Vagina (tissue), 2 donors: ENCODE data around the gene ANKRD35. TPM values are rescaled to one million over a fixed set of nuclear protein-coding genes. Genes with fewer than 3 reads are reported as not detected.

Experiments used
- DNase-seq, 2 donors: peaks; one replicate each; pipeline ENCODE4 v3.0.0-alpha.2; 2017; ENCODE audit errors: extremely low spot score in 2 of 2
- H3K27ac ChIP-seq: fragments of 200-600 bp; sonication (generic); one replicate; pipeline ENCODE4 v1.5.1; 2019
- H3K27me3 ChIP-seq: fragments of 200-600 bp; sonication (generic); one replicate; pipeline ENCODE4 v1.5.1; 2019
- H3K36me3 ChIP-seq, 2 donors: fragments of 200-600 bp; sonication (generic); one replicate each; pipeline ENCODE4 v1.5.1; 2017 to 2019
- H3K4me1 ChIP-seq: fragments of 200-600 bp; sonication (generic); one replicate; pipeline ENCODE4 v1.5.1; 2019
- H3K4me3 ChIP-seq, 2 donors: fragments of 200-600 bp; sonication (generic); 1 replicate in 1 of 2; 2 replicates in 1 of 2; pipeline ENCODE4 v1.5.1; 2016 to 2019
- H3K9me3 ChIP-seq: fragments of 200-600 bp; sonication (generic); one replicate; pipeline ENCODE4 v1.5.1; 2019
- CTCF ChIP-seq, 3 experiments: fragments of 450-650 bp in 2 of 3; fragments of 200-600 bp in 1 of 3; sonication (generic) in 1 of 3; IDR thresholded peaks; one replicate each; pipeline ENCODE4 v1.5.1; 2017 to 2019; ENCODE audit warnings: antibody characterized with exemption in 3 of 3, mild to moderate bottlenecking in 2 of 3, moderate library complexity in 2 of 3
- POLR2A ChIP-seq, 2 donors: fragments of 450-650 bp; IDR thresholded peaks; one replicate each; pipeline ENCODE4 v1.6.1; 2017; ENCODE audit warnings: antibody characterized with exemption in 2 of 2, mild to moderate bottlenecking in 2 of 2, moderate library complexity in 2 of 2
- POLR2AphosphoS5 ChIP-seq, 2 donors: sonication (generic); formaldehyde crosslinking; IDR thresholded peaks; one replicate each; pipeline ENCODE4 v1.9.0; 2017; ENCODE audit warnings: antibody characterized with exemption in 2 of 2, mild to moderate bottlenecking in 2 of 2, low read depth in 1 of 2; ENCODE audit not compliant: insufficient read depth in 1 of 2
- intact Hi-C: fragments of 100-400 bp; cut with DNase I; formaldehyde crosslinking; loops from one replicate; pipeline ENCODE4 v1.15.1; 2023
- total RNA-seq: library from RNA; depleted of rRNA; stranded (reverse); fragments of >200 nt; gene quantifications from one replicate; pipeline ENCODE4 v1.2.3, GENCODE V29; 2016

The ANKRD35 gene
- total RNA-seq, 1 donor from 2014 or later: 17.9 TPM

- Histone ChIP-seq H3K4me1 (peaks cover 31% of the 10 kb centered on the region), H3K36me3 (peaks cover 0 to 38% of the 10 kb centered on the region in 2 donors), H3K27ac (no peak overlapping the region), H3K9me3 (no peaks in the 10 kb centered on the region), H3K27me3 (no peaks in the 10 kb centered on the region), H3K4me3 (no peak overlapping the region)
- intact Hi-C loops: loop anchor here (5.0 to 10.0 kb wide), 3 partner anchors 46 to 98 kb away; partner anchors contain the start of genes ANKRD34A, PIAS3 and POLR3GL
- TF ChIP-seq POLR2A (IDR thresholded peaks at IDR 0.05) (no peak), CTCF (IDR thresholded peaks at IDR 0.05) (no peak), POLR2AphosphoS5 (IDR thresholded peaks at IDR 0.05; ENCODE audit: insufficient read depth in 1 of 2, low read depth in 1 of 2) (no peak)
- DNase-seq: no peak
Measured at GRCh38 chr1:145916745-145917144, 31.1 kb upstream of the ANKRD35 start.

DNA sequence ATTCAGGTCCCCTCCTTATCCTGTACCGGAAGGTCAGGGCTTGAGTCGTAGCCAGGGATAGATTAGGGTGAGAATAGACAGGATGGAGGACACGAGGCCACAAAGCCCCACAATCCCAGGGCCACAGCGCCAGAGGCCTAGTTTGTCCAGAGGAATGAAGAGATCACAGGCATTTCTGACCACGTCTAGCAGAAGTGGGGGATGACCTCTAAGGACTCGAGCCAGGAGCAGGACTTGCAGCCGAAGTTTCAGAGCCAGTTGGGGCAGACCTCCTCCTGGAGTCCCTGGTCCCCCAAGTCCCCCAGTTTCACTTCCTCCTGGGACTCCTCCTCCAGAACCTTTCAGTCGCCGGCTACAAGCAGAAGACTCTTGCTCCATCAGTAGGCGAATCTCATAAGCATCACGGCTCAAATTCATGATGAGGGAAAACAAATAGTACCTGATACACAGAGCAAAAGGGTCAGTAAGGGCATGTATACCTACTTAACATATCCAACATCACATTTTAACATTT is 26.5 kb upstream of the ANKRD35 start:
- no peaks in the 10 kb centered on the region for H3K27me3 ChIP-seq
- DNase-seq: no peak
- peaks cover 10% of the 10 kb centered on the region for H3K4me1 ChIP-seq
- H3K36me3 ChIP-seq: peaks cover 0 to 48% of the 10 kb centered on the region in 2 donors
- H3K4me3 ChIP-seq: no peak overlapping the region
- TF ChIP-seq CTCF (IDR thresholded peaks at IDR 0.05) (no peak), POLR2A (IDR thresholded peaks at IDR 0.05) (no peak), POLR2AphosphoS5 (IDR thresholded peaks at IDR 0.05; ENCODE audit: insufficient read depth in 1 of 2, low read depth in 1 of 2) (no peak)
- H3K9me3 ChIP-seq: no peaks in the 10 kb centered on the region
- no peak overlapping the region for H3K27ac ChIP-seq
- intact Hi-C loops: loop anchor here (10.0 kb wide), 2 partner anchors 57 to 103 kb away; partner anchors contain the start of gene PIAS3

GRCh38 chr1:145908653-145909052 is 23.0 kb upstream of the ANKRD35 start:
- no peak for DNase-seq
- intact Hi-C loops: no loop called here
- no peak overlapping the region for H3K4me3 ChIP-seq
- no peaks in the 10 kb centered on the region for H3K4me1 ChIP-seq
- no peaks in the 10 kb centered on the region for H3K27me3 ChIP-seq
- H3K36me3 ChIP-seq: peaks cover 0 to 24% of the 10 kb centered on the region in 2 donors
- H3K9me3 ChIP-seq: no peaks in the 10 kb centered on the region
- TF ChIP-seq POLR2AphosphoS5 (IDR thresholded peaks at IDR 0.05; ENCODE audit: insufficient read depth in 1 of 2, low read depth in 1 of 2) (no peak), CTCF (IDR thresholded peaks at IDR 0.05) (no peak), POLR2A (IDR thresholded peaks at IDR 0.05) (no peak)
- H3K27ac ChIP-seq: no peak overlapping the region

GRCh38 chr1:145906954-145907753 is 21.5 kb upstream of the ANKRD35 start:
- H3K9me3 ChIP-seq: no peaks in the 10 kb centered on the region
- peaks cover 0 to 13% of the 10 kb centered on the region in 2 donors for H3K36me3 ChIP-seq
- TF ChIP-seq POLR2AphosphoS5 (IDR thresholded peaks at IDR 0.05; ENCODE audit: insufficient read depth in 1 of 2, low read depth in 1 of 2) (no peak), CTCF (IDR thresholded peaks at IDR 0.05) (no peak), POLR2A (IDR thresholded peaks at IDR 0.05) (no peak)
- DNase-seq: no peak
- H3K27me3 ChIP-seq: no peaks in the 10 kb centered on the region
- H3K4me1 ChIP-seq: no peaks in the 10 kb centered on the region
- no peak overlapping the region for H3K4me3 ChIP-seq
- no peak overlapping the region for H3K27ac ChIP-seq
- intact Hi-C loops: no loop called here
